Parathyroid adenoma (tissue), 2 donors: ENCODE data around the gene CRYAB.

Experiments used
- H2AFZ ChIP-seq: fragments of 300-600 bp; sonication (generic); one replicate; pipeline ENCODE4 v1.7.0; 2017; ENCODE audit warnings: antibody characterized with exemption, mild to moderate bottlenecking
- H3K27ac ChIP-seq: fragments of 300-600 bp; sonication (generic); one replicate; pipeline ENCODE4 v1.7.0; 2017
- H3K27me3 ChIP-seq: fragments of 300-600 bp; sonication (generic); one replicate; pipeline ENCODE4 v1.7.0; 2017; ENCODE audit warnings: low read length; ENCODE audit not compliant: control insufficient read depth, insufficient read depth
- H3K36me3 ChIP-seq: fragments of 300-600 bp; sonication (generic); one replicate; pipeline ENCODE4 v1.7.0; 2017; ENCODE audit warnings: low read length; ENCODE audit not compliant: control insufficient read depth, insufficient read depth
- H3K4me1 ChIP-seq: fragments of 300-600 bp; sonication (generic); one replicate; pipeline ENCODE4 v1.7.0; 2017; ENCODE audit warnings: control low read depth
- H3K4me2 ChIP-seq: fragments of 300-600 bp; sonication (generic); one replicate; pipeline ENCODE4 v1.7.0; 2017; ENCODE audit warnings: low read length
- H3K4me3 ChIP-seq: fragments of 300-600 bp; sonication (generic); one replicate; pipeline ENCODE4 v1.7.0; 2017; ENCODE audit warnings: low read depth, low read length
- H3K79me2 ChIP-seq: fragments of 300-600 bp; sonication (generic); one replicate; pipeline ENCODE4 v1.7.0; 2017; ENCODE audit warnings: control low read depth
- H3K9ac ChIP-seq: fragments of 300-600 bp; sonication (generic); one replicate; pipeline ENCODE4 v1.7.0; 2017; ENCODE audit warnings: mild to moderate bottlenecking
- H3K9me3 ChIP-seq: fragments of 300-600 bp; sonication (generic); one replicate; pipeline ENCODE4 v1.7.0; 2017; ENCODE audit warnings: low read length; ENCODE audit not compliant: control insufficient read depth
- CTCF ChIP-seq: fragments of 300-600 bp; sonication (generic); IDR thresholded peaks from one replicate; pipeline ENCODE4 v1.7.0; 2017; ENCODE audit warnings: antibody characterized with exemption, mild to moderate bottlenecking
- donor health status: primary hyperparathyroidism.

Gene CRYAB

GRCh38 chr11:111911563-111912401 lies at the start of gene CRYAB:
Gene CRYAB (minus strand): TSS chr11:111911770. CDS start chr11:111911724, 46 bp downstream.
- H3K4me3 ChIP-seq: peak within 1 kb of the TSS; percentile 40
- peaks cover 26% of the 10 kb centered on the region for H3K4me1 ChIP-seq
- H2AFZ ChIP-seq: peak within 1 kb of the TSS; percentile 85
- H3K79me2 ChIP-seq: no peaks in the 10 kb centered on the region
- H3K27ac ChIP-seq: peak within 1 kb of the TSS; percentile 75
- no peak for TF ChIP-seq CTCF
- H3K36me3 ChIP-seq: no peaks in the 10 kb centered on the region
- H3K9me3 ChIP-seq: no peaks in the 10 kb centered on the region
- no peak within 1 kb of the TSS for H3K9ac ChIP-seq
- no peaks in the 10 kb centered on the region for H3K27me3 ChIP-seq
- peak within 1 kb of the TSS; percentile 53 for H3K4me2 ChIP-seq

GRCh38 chr11:111960916-111961315 lies 49.3 kb upstream of the CRYAB start:
- H3K4me3 ChIP-seq: no peak overlapping the region
- no peak overlapping the region for H3K9ac ChIP-seq
- H3K9me3 ChIP-seq: no peaks in the 10 kb centered on the region
- peaks cover 6% of the 10 kb centered on the region for H3K4me1 ChIP-seq
- no peaks in the 10 kb centered on the region for H3K36me3 ChIP-seq
- H3K27me3 ChIP-seq: no peaks in the 10 kb centered on the region
- peak overlapping the region; percentile 55 for H2AFZ ChIP-seq
- no peak overlapping the region for H3K4me2 ChIP-seq
- H3K27ac ChIP-seq: peak overlapping the region; percentile 4
- H3K79me2 ChIP-seq: no peaks in the 10 kb centered on the region
- TF ChIP-seq CTCF: no peak

GRCh38 chr11:111957663-111958444 lies 46.3 kb upstream of the CRYAB start:
- Histone ChIP-seq H3K9ac (no peak overlapping the region), H3K4me2 (no peak overlapping the region), H3K27ac (no peak overlapping the region), H2AFZ (no peak overlapping the region), H3K79me2 (no peaks in the 10 kb centered on the region), H3K27me3 (no peaks in the 10 kb centered on the region), H3K9me3 (no peaks in the 10 kb centered on the region), H3K4me1 (peaks cover 6% of the 10 kb centered on the region), H3K36me3 (no peaks in the 10 kb centered on the region), H3K4me3 (no peak overlapping the region)
- no peak for TF ChIP-seq CTCF

DNA sequence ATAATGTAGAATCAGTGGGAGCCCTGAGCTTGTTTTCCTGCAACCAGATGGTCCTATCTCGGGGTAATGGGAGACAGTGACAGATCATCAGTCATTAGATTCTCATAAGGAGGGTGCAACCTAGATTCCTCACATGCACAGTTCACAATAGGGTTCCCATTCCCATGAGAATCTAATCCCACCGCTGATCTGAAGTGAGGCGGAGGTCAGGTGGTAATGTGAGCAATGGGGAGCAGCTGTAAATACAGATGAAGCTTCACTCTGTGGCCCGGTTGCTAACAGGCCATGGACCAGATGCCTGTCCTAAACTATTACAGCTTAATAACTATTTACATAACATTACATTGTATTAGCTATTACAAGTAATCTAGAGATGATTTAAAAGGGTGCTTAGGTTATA lies 42.6 kb upstream of the CRYAB start:
- Histone ChIP-seq H3K4me1 (no peaks in the 10 kb centered on the region), H3K4me2 (no peak overlapping the region), H2AFZ (no peak overlapping the region), H3K4me3 (no peak overlapping the region), H3K9me3 (no peaks in the 10 kb centered on the region), H3K27me3 (no peaks in the 10 kb centered on the region), H3K27ac (no peak overlapping the region), H3K79me2 (no peaks in the 10 kb centered on the region), H3K9ac (no peak overlapping the region), H3K36me3 (no peaks in the 10 kb centered on the region)
- TF ChIP-seq CTCF: no peak
